NCI-H1417 (cell line): ENCODE measurements around the gene KCTD15.

ENCODE experiments used
- DNase-seq, 3 experiments: peaks; one replicate each; lab custom pipeline; 2025; lab: John Stamatoyannopoulos, UW

Gene KCTD15

GRCh38 chr19:33849551-33850147, 53.0 kb downstream of the KCTD15 start:
- DNase-seq: no peak

GRCh38 chr19:33859016-33859415, 62.3 kb downstream of the KCTD15 start:
- DNase-seq: no peak

GRCh38 chr19:33860312-33861090, 63.8 kb downstream of the KCTD15 start:
- DNase-seq: no peak

DNA sequence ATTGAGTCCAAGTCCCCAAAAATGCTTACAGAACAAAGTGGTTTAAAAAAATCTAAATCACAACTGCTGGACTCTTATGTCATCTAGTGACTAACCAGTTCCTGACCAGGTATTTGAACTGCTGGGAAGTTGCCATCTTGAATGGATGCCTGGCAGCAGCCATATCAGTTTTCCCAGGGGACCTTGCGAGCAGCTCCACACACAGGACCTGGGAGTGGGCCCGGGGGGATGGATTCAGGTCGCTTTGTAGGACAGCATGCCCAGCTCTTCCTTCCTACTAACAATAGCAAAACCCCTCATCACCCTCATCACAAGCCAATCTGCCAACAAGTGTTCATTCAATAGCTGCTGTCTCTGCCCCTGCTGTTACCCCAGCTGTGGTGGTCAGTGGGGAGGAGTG, 65.3 kb downstream of the KCTD15 start:
- no peak for DNase-seq

DNA sequence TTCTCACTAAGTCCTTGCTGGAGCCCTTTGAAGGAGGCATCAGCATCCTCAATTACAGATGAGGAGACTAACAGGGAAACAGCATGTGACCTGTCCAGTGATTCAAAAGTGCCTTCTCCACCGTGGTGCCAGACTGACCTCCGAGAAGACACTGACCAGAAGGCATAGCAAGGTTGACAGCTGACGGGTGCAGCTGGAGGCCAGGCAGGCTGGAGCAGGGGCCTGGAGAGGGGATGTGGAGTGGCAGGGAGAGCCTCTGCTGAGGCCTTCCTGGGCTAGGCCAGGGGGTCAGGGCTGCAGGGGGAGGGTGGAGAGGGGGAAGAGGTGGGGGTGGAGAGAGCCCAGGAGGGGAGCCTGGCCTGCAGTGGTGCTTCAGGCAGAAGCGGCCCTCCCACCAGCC, 66.3 kb downstream of the KCTD15 start:
- DNase-seq: no peak

- DNase-seq: no peak
Measured at GRCh38 chr19:33863436-33863835, 66.8 kb downstream of the KCTD15 start.

GRCh38 chr19:33864311-33864850, 67.7 kb downstream of the KCTD15 start:
- DNase-seq: no peak

- no peak for DNase-seq
Measured at GRCh38 chr19:33865306-33865705, 68.6 kb downstream of the KCTD15 start.
